Endothelial cell of umbilical vein (primary cell): Measurements from ENCODE around the gene PLA2G10. TPM values are rescaled to one million over a fixed set of nuclear protein-coding genes. Genes with fewer than 3 reads are reported as not detected.

Experiments used
- BruUV-seq: library from RNA; stranded (reverse); fragments of 400-500 nt; replicated peaks from 2 replicates; lab custom pipeline; 2021; lab: Mats Ljungman, UMichigan
- CTCF ChIA-PET: fragments of 300-600, 350-600 bp; sonication (Branson Sonifier 250); formaldehyde crosslinking; loops from one replicate; lab custom pipeline; 2021; ENCODE audit warnings: antibody characterized with exemption, inconsistent platforms; lab: Charles Lee
- POLR2A ChIA-PET: fragments of 300-600, 350-600 bp; sonication (Branson Sonifier 250); formaldehyde crosslinking; loops from one replicate; lab custom pipeline; 2021; ENCODE audit warnings: antibody characterized with exemption, inconsistent platforms; lab: Charles Lee
- DNase-seq: peaks from one replicate; pipeline ENCODE4 v3.0.0-alpha.2; 2011; ENCODE audit warnings: low read depth, low spot score
- FAIRE-seq: peaks from 2 replicates; lab custom pipeline; 2011; peaks lifted over from hg19 to GRCh38; lab: Jason Lieb, UNC
- H2AFZ ChIP-seq: 2 replicates; pipeline ENCODE4 v1.6.0; 2012; ENCODE audit warnings: low read depth, low read length, control low read depth, inconsistent platforms
- H3K27ac ChIP-seq: 2 replicates; pipeline ENCODE4 v1.5.1; 2011; ENCODE audit warnings: low read depth, mild to moderate bottlenecking, control low read depth, low read length, moderate library complexity; ENCODE audit not compliant: insufficient read depth
- H3K27me3 ChIP-seq, 2 experiments: 2 replicates each; pipeline versions ENCODE4 v1.6.0 to v1.6.1; 2011; ENCODE audit warnings: low read length in 2 of 2, mixed read lengths in 1 of 2; ENCODE audit not compliant: control insufficient read depth in 2 of 2, insufficient read depth in 2 of 2
- H3K36me3 ChIP-seq, 2 experiments: 2 replicates in 1 of 2; 3 replicates in 1 of 2; pipeline ENCODE4 v1.5.1; 2011; ENCODE audit warnings: low read length in 2 of 2, mild to moderate bottlenecking in 1 of 2, moderate library complexity in 1 of 2; ENCODE audit not compliant: control insufficient read depth in 2 of 2, insufficient read depth in 2 of 2; ENCODE audit errors: extremely low read depth in 1 of 2
- H3K4me1 ChIP-seq: 3 replicates; pipeline ENCODE4 v1.5.1; 2011; ENCODE audit warnings: mild to moderate bottlenecking, low read length; ENCODE audit not compliant: control insufficient read depth, insufficient read depth; ENCODE audit errors: extremely low read depth
- H3K4me2 ChIP-seq: 2 replicates; pipeline ENCODE4 v1.6.1; 2011; ENCODE audit warnings: low read length, control low read depth, mixed read lengths; ENCODE audit not compliant: insufficient read depth
- H3K4me3 ChIP-seq, 3 experiments: fragments of 200-600 bp in 1 of 3; sonication (generic), shearing (Covaris generic) in 1 of 3; replicated peaks in 1 of 3; 2 replicates each; pipeline ENCODE4 v1.5.1; 2011 to 2016; ENCODE audit warnings: control low read depth in 3 of 3, low read length in 3 of 3, mild to moderate bottlenecking in 2 of 3, inconsistent platforms in 1 of 3, low read depth in 1 of 3, moderate library complexity in 1 of 3; ENCODE audit not compliant: insufficient read depth in 1 of 3
- H3K79me2 ChIP-seq: 2 replicates; pipeline ENCODE4 v1.6.0; 2012; ENCODE audit warnings: low read length, inconsistent platforms; ENCODE audit not compliant: control insufficient read depth, insufficient read depth
- H3K9ac ChIP-seq: replicated peaks from 2 replicates; pipeline ENCODE3; 2011; ENCODE audit warnings: low read length, control low read depth; ENCODE audit not compliant: insufficient read depth; ENCODE audit errors: extremely low read depth
- H3K9me1 ChIP-seq: replicated peaks from 3 replicates; pipeline ENCODE4 v1.6.0; 2011; ENCODE audit warnings: mild to moderate bottlenecking, low read length; ENCODE audit not compliant: control insufficient read depth, insufficient read depth; ENCODE audit errors: extremely low read depth
- H3K9me3 ChIP-seq: replicated peaks from 2 replicates; pipeline ENCODE4 v1.5.1; 2012; ENCODE audit warnings: low read length, inconsistent platforms; ENCODE audit not compliant: control insufficient read depth, insufficient read depth
- H4K20me1 ChIP-seq: replicated peaks from 2 replicates; pipeline ENCODE3; 2011; ENCODE audit warnings: mild to moderate bottlenecking, low read length; ENCODE audit not compliant: control insufficient read depth, insufficient read depth; ENCODE audit errors: extremely low read depth
- CTCF ChIP-seq, 2 donors: IDR thresholded peaks; 1 replicate in 1 of 2; 2 replicates in 1 of 2; pipeline ENCODE4 v1.5.1; 2011; ENCODE audit warnings: low read length in 2 of 2, mild to moderate bottlenecking in 2 of 2, moderate library complexity in 2 of 2, control low read depth in 1 of 2, inconsistent platforms in 1 of 2, low read depth in 1 of 2; ENCODE audit not compliant: insufficient read depth in 1 of 2; ENCODE audit errors: extremely low read depth in 1 of 2
- EZH2 ChIP-seq: IDR thresholded peaks from 2 replicates; pipeline ENCODE4 v1.6.1; 2012; ENCODE audit warnings: borderline replicate concordance, low read depth, mild to moderate bottlenecking, moderate library complexity, low read length, inconsistent platforms; ENCODE audit not compliant: severe bottlenecking
- FOS ChIP-seq: IDR thresholded peaks from 2 replicates; pipeline ENCODE4 v1.6.1; 2011; ENCODE audit warnings: mild to moderate bottlenecking, low read length, moderate library complexity, borderline replicate concordance; ENCODE audit not compliant: insufficient read depth
- GATA2 ChIP-seq: IDR thresholded peaks from 2 replicates; pipeline ENCODE4 v1.7.0; 2011; ENCODE audit warnings: low read depth, mild to moderate bottlenecking, moderate library complexity, mixed read lengths, low read length; ENCODE audit not compliant: insufficient read length, insufficient read depth
- JUN ChIP-seq: IDR thresholded peaks from 2 replicates; pipeline ENCODE4 v1.6.1; 2011; ENCODE audit warnings: borderline replicate concordance, low read depth; ENCODE audit not compliant: insufficient read length, insufficient read depth
- MAX ChIP-seq: IDR thresholded peaks from 2 replicates; pipeline ENCODE4 v1.6.1; 2011; ENCODE audit not compliant: insufficient read depth, insufficient read length
- MYC ChIP-seq: IDR thresholded peaks from one replicate; pipeline ENCODE4 v1.6.1; 2011; ENCODE audit warnings: mild to moderate bottlenecking, low read depth, low read length
- POLR2A ChIP-seq: IDR thresholded peaks from 2 replicates; pipeline ENCODE4 v1.6.1; 2012; ENCODE audit warnings: low read depth, mild to moderate bottlenecking, control low read depth, low read length
- POLR2AphosphoS5 ChIP-seq: IDR thresholded peaks from 2 replicates; pipeline ENCODE4 v1.6.1; 2012; ENCODE audit warnings: low read depth, mild to moderate bottlenecking, control low read depth, low read length, moderate library complexity; ENCODE audit not compliant: insufficient read depth
- dilution Hi-C: fragments of 300-500 bp; cut with MboI; formaldehyde crosslinking; loops from one replicate; pipeline ENCODE4 v1.15.0; 2019; ENCODE audit warnings: low sequenced_read_pairs; ENCODE audit not compliant: extremely low pct_ligation_motif_present
- intact Hi-C: fragments of 100-400 bp; cut with micrococcal nuclease; formaldehyde crosslinking; loops from one replicate; pipeline ENCODE4 v1.10.0; 2022
- polyA plus RNA-seq, 4 experiments: library from polyadenylated mRNA; depleted of rRNA in 3 of 4; stranded (reverse) in 3 of 4; unstranded in 1 of 4; fragments of >200 nt; gene quantifications; 2 replicates each; pipeline versions ENCODE4 v1.2.1 to v1.2.3, GENCODE V29; 2011 to 2012; ENCODE audit warnings: missing spikeins in 1 of 4
- total RNA-seq: library from RNA; stranded (reverse); gene quantifications from 2 replicates; pipeline ENCODE4 v1.2.3, GENCODE V29; 2021

PLA2G10 gene
- total and polyA plus RNA-seq, 2 donors (not counting 3 experiments of a cell fraction or from before 2014, with no cell fraction given): 0.25 TPM; not detected in 1

- intact Hi-C loops: no loop called here
- H3K9me3 ChIP-seq: no peaks in the 10 kb centered on the region
- peaks cover 14 to 24% of the 10 kb centered on the region in 2 experiments for H3K36me3 ChIP-seq
- no peaks in the 10 kb centered on the region for H3K4me1 ChIP-seq
- dilution Hi-C loops: no loop called here
- no peak overlapping the region for H3K4me2 ChIP-seq
- BruUV-seq: no TSS peak
- no peak overlapping the region for H3K9ac ChIP-seq
- no peak overlapping the region for H2AFZ ChIP-seq
- TF ChIP-seq CTCF (IDR thresholded peaks at IDR 0.05; ENCODE audit: extremely low read depth in 1 of 2, insufficient read depth in 1 of 2, low read depth in 1 of 2, low read length in 2 of 2) (no peak), EZH2 (no peak), GATA2 (no peak), MYC (no peak), FOS (no peak), POLR2A (no peak), POLR2AphosphoS5 (no peak), JUN (no peak), MAX (no peak)
- no peaks in the 10 kb centered on the region for H3K27me3 ChIP-seq
- FAIRE-seq (no peak), DNase-seq (no peak)
- CTCF ChIA-PET: interaction anchor here (1.0 kb wide), 1 partner anchor 10 kb away, joined by 3 read pairs; no protein-coding TSS in a partner anchor
- no peak overlapping the region for H3K27ac ChIP-seq
- H3K79me2 ChIP-seq: peaks cover 5% of the 10 kb centered on the region
- POLR2A ChIA-PET: no interaction called here
- H4K20me1 ChIP-seq: no peaks in the 10 kb centered on the region
- no peak overlapping the region for H3K4me3 ChIP-seq
- no peaks in the 10 kb centered on the region for H3K9me1 ChIP-seq
Observed at GRCh38 chr16:14650629-14651028, 43.5 kb downstream of the PLA2G10 start.
